GM12872 (cell line): ENCODE data around the gene LAMTOR2.

Source experiments
- CTCF ChIP-seq: IDR thresholded peaks from 3 replicates; pipeline ENCODE4 v1.5.1; 2011; ENCODE audit warnings: low read depth, mild to moderate bottlenecking, low read length, moderate library complexity; ENCODE audit not compliant: insufficient read depth

LAMTOR2 gene

GRCh38 chr1:156065871-156066270 lies 11.3 kb downstream of the LAMTOR2 start:
- TF ChIP-seq CTCF: no peak

GRCh38 chr1:156067262-156067661 lies 12.7 kb downstream of the LAMTOR2 start:
- no peak for TF ChIP-seq CTCF

- no peak for TF ChIP-seq CTCF
Measured at GRCh38 chr1:156069490-156070455, 15.2 kb downstream of the LAMTOR2 start.

GRCh38 chr1:156070548-156070947 lies 16.0 kb downstream of the LAMTOR2 start:
- TF ChIP-seq CTCF: no peak

- TF ChIP-seq CTCF: no peak
Measured at GRCh38 chr1:156072251-156072650, 17.7 kb downstream of the LAMTOR2 start.

- TF ChIP-seq CTCF: no peak
Measured at GRCh38 chr1:156073110-156073687, 18.6 kb downstream of the LAMTOR2 start.

GRCh38 chr1:156073740-156074139 lies 19.2 kb downstream of the LAMTOR2 start:
- TF ChIP-seq CTCF: no peak
